ENCODE measurements around the gene EPN3. TPM values are rescaled to one million over a fixed set of nuclear protein-coding genes. Genes with fewer than 3 reads are reported as not detected.

The EPN3 gene
- total RNA-seq, 1 donor from 2014 or later: 0.24 TPM

- no peaks in the 10 kb centered on the region for H3K9me3 ChIP-seq (ENCODE audit: low read depth)
- no peak overlapping the region for H3K4me3 ChIP-seq
- Mint-ChIP-seq H3K36me3 (no peaks in the 10 kb centered on the region), H3K27ac (no peak overlapping the region), H3K9me3 (no peaks in the 10 kb centered on the region), H3K4me3 (no peak overlapping the region), H3K4me1 (peaks cover 28% of the 10 kb centered on the region), H3K27me3 (ENCODE audit: insufficient read depth, low read depth) (peaks cover 13% of the 10 kb centered on the region)
- no peak overlapping the region for H3K9ac ChIP-seq
- no peaks in the 10 kb centered on the region for H4K20me1 ChIP-seq (ENCODE audit: low read depth)
- H3K36me3 ChIP-seq: no peaks in the 10 kb centered on the region
- peaks cover 8% of the 10 kb centered on the region for H3K4me1 ChIP-seq
- TF ChIP-seq EZH2phosphoT487 (IDR thresholded peaks at IDR 0.05) (no peak), EZH2 (IDR thresholded peaks at IDR 0.05) (no peak), CTCF (IDR thresholded peaks at IDR 0.05) (peak; percentile 53)
- H3F3A ChIP-seq (ENCODE audit: low read depth): peaks cover 9% of the 10 kb centered on the region
- no peak overlapping the region for H3K4me2 ChIP-seq
- H2AFZ ChIP-seq (replicated peaks): no peak overlapping the region
- no peak overlapping the region for H3K27ac ChIP-seq
- H3K27me3 ChIP-seq: no peaks in the 10 kb centered on the region
- no peaks in the 10 kb centered on the region for H3K79me2 ChIP-seq (ENCODE audit: low read depth)
- DNase-seq (ENCODE audit: low spot score): no peak
Measured at GRCh38 chr17:50501054-50501453, 31.5 kb upstream of the EPN3 start.

- Mint-ChIP-seq H3K4me1 (peaks cover 31% of the 10 kb centered on the region), H3K9me3 (no peaks in the 10 kb centered on the region), H3K36me3 (no peaks in the 10 kb centered on the region), H3K27ac (no peak overlapping the region), H3K4me3 (no peak overlapping the region), H3K27me3 (ENCODE audit: insufficient read depth, low read depth) (peaks cover 17% of the 10 kb centered on the region)
- no peaks in the 10 kb centered on the region for H3K9me3 ChIP-seq (ENCODE audit: low read depth)
- H3K79me2 ChIP-seq (ENCODE audit: low read depth): no peaks in the 10 kb centered on the region
- H4K20me1 ChIP-seq (ENCODE audit: low read depth): no peaks in the 10 kb centered on the region
- no peak overlapping the region for H3K4me3 ChIP-seq
- H3K27me3 ChIP-seq: no peaks in the 10 kb centered on the region
- no peaks in the 10 kb centered on the region for H3K36me3 ChIP-seq
- no peak overlapping the region for H3K9ac ChIP-seq
- peaks cover 8% of the 10 kb centered on the region for H3K4me1 ChIP-seq
- TF ChIP-seq EZH2phosphoT487 (IDR thresholded peaks at IDR 0.05): no peak
- TF ChIP-seq EZH2 (IDR thresholded peaks at IDR 0.05): no peak
- TF ChIP-seq CTCF (IDR thresholded peaks at IDR 0.05): no peak
- no peak overlapping the region for H2AFZ ChIP-seq (replicated peaks)
- no peak overlapping the region for H3K27ac ChIP-seq
- peaks cover 13% of the 10 kb centered on the region for H3F3A ChIP-seq (ENCODE audit: low read depth)
- no peak for DNase-seq (ENCODE audit: low spot score)
- no peak overlapping the region for H3K4me2 ChIP-seq
Measured at GRCh38 chr17:50502301-50502990, 30.1 kb upstream of the EPN3 start.

DNA sequence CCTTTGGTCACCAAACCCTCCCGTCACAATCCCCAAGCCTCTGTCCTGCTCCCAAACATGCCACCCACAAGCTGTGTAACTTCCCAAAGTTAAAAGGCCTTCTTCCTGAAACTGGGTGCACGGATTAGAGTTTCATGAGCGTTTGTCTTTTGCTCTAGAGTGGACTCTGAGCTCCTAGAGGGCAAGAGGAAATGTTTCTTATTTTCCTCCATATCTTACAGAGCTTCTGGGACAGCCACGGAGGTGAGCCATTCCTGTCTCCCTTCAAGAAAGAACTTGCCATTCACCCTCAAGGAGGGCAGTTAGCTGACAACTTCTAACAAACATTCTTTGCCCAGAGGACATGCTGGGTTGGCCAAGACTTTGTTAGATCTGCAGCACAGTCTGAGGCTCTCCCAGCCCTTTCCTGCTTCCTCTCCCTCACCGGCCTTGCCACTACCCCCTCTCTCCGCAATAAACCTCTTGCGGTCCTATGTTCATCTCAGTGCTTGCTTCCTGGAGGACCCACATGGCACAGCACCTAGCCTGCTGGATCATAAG is 26.9 kb upstream of the EPN3 start:
- TF ChIP-seq EZH2 (IDR thresholded peaks at IDR 0.05) (no peak), EZH2phosphoT487 (IDR thresholded peaks at IDR 0.05) (no peak), CTCF (IDR thresholded peaks at IDR 0.05) (no peak)
- H3K27me3 Mint-ChIP-seq (ENCODE audit: insufficient read depth, low read depth): peaks cover 25% of the 10 kb centered on the region
- Histone ChIP-seq H3K27me3 (no peaks in the 10 kb centered on the region), H3K9ac (no peak overlapping the region), H4K20me1 (ENCODE audit: low read depth) (no peaks in the 10 kb centered on the region), H3K9me3 (ENCODE audit: low read depth) (no peaks in the 10 kb centered on the region), H3K4me1 (peaks cover 8% of the 10 kb centered on the region), H3K4me3 (no peak overlapping the region), H3K79me2 (ENCODE audit: low read depth) (no peaks in the 10 kb centered on the region), H3K4me2 (no peak overlapping the region), H3F3A (ENCODE audit: low read depth) (peaks cover 30% of the 10 kb centered on the region), H2AFZ (replicated peaks) (no peak overlapping the region), H3K27ac (no peak overlapping the region), H3K36me3 (no peaks in the 10 kb centered on the region)
- peaks cover 46% of the 10 kb centered on the region for H3K4me1 Mint-ChIP-seq
- no peak for DNase-seq (ENCODE audit: low spot score)
- peak overlapping the region; percentile 15 for H3K27ac Mint-ChIP-seq
- H3K9me3 Mint-ChIP-seq: no peaks in the 10 kb centered on the region
- no peak overlapping the region for H3K4me3 Mint-ChIP-seq
- H3K36me3 Mint-ChIP-seq: no peaks in the 10 kb centered on the region
